NK-92 (cell line): ENCODE measurements around the gene CSF2.

Experiments used
- DNase-seq: peaks from one replicate; lab custom pipeline; 2025; ENCODE audit not compliant: unreplicated experiment; lab: John Stamatoyannopoulos, UW

The CSF2 gene

GRCh38 chr5:132054697-132055440, 18.7 kb upstream of the CSF2 start:
- DNase-seq: no peak

- no peak for DNase-seq
Observed at GRCh38 chr5:132055441-132055807, 18.2 kb upstream of the CSF2 start.

GRCh38 chr5:132055808-132056609, 17.6 kb upstream of the CSF2 start:
- DNase-seq: no peak

GRCh38 chr5:132056610-132057497, 16.7 kb upstream of the CSF2 start:
- no peak for DNase-seq

GRCh38 chr5:132057498-132058255, 15.9 kb upstream of the CSF2 start:
- DNase-seq: no peak

GRCh38 chr5:132058646-132059042, 14.9 kb upstream of the CSF2 start:
- DNase-seq: no peak

- no peak for DNase-seq
Observed at GRCh38 chr5:132059043-132059695, 14.4 kb upstream of the CSF2 start.

GRCh38 chr5:132059696-132060500, 13.7 kb upstream of the CSF2 start:
- DNase-seq: no peak

GRCh38 chr5:132060501-132061161, 13.0 kb upstream of the CSF2 start, which contains the start of gene IL3:
Gene IL3, plus strand, starts transcription at chr5:132060655. Its CDS starts 52 bp downstream, at chr5:132060707.
- DNase-seq: no peak

- DNase-seq: no peak
Observed at GRCh38 chr5:132063090-132063911, 10.3 kb upstream of the CSF2 start.

- no peak for DNase-seq
Observed at GRCh38 chr5:132064140-132064539, 9.4 kb upstream of the CSF2 start.

- no peak for DNase-seq
Observed at GRCh38 chr5:132064738-132065331, 8.8 kb upstream of the CSF2 start.

GRCh38 chr5:132065351-132065937, 8.1 kb upstream of the CSF2 start:
- DNase-seq: no peak

- no peak for DNase-seq
Observed at GRCh38 chr5:132065951-132066701, 7.5 kb upstream of the CSF2 start.

- DNase-seq: no peak
Observed at GRCh38 chr5:132066871-132067270, 6.7 kb upstream of the CSF2 start.

- no peak for DNase-seq
Observed at GRCh38 chr5:132067451-132067850, 6.1 kb upstream of the CSF2 start.
